Measurements from ENCODE around the gene MYT1. TPM values are rescaled to one million over a fixed set of nuclear protein-coding genes. Genes with fewer than 3 reads are reported as not detected.

MYT1 gene
- total RNA-seq, 1 experiment from 2014 or later: 0.22 TPM

GRCh38 chr20:64242003-64242796 lies 77.9 kb downstream of the MYT1 start:
- POLR2A ChIA-PET (ENCODE audit: unreplicated experiment): no interaction called here
- TF ChIP-seq CTCF (conservative IDR thresholded peaks at IDR 0.05; ENCODE audit: low read depth, low read length) (no peak), EZH2 (IDR thresholded peaks at IDR 0.05; ENCODE audit: low read length, unreplicated experiment) (no peak), EZH2phosphoT487 (IDR thresholded peaks at IDR 0.05; ENCODE audit: borderline replicate concordance, low read length) (no peak)
- intact Hi-C loops (cut with micrococcal nuclease): no loop called here
- Histone ChIP-seq H3K9me3 (ENCODE audit: low read length) (no peaks in the 10 kb centered on the region), H3K4me2 (ENCODE audit: low read length) (no peak overlapping the region), H3K79me2 (ENCODE audit: low read length) (no peaks in the 10 kb centered on the region), H2AFZ (ENCODE audit: low read length) (no peak overlapping the region), H3K4me3 (ENCODE audit: low read length) (no peak overlapping the region), H3K36me3 (ENCODE audit: low read depth, low read length) (no peaks in the 10 kb centered on the region), H3K9me2 (replicated peaks; ENCODE audit: low read length) (no peaks in the 10 kb centered on the region), H3K27me3 (ENCODE audit: low read length) (peaks cover 49% of the 10 kb centered on the region), H3F3A (ENCODE audit: low read length, unreplicated experiment) (no peaks in the 10 kb centered on the region), H3K27ac (ENCODE audit: low read length) (no peak overlapping the region), H3K9ac (ENCODE audit: low read length) (no peak overlapping the region), H4K20me1 (ENCODE audit: low read length) (no peaks in the 10 kb centered on the region), H3K4me1 (ENCODE audit: insufficient read depth, low read length) (no peaks in the 10 kb centered on the region)
- no peak for ATAC-seq
- CTCF ChIA-PET: no interaction called here
- no TSS peak for BruUV-seq (replicated peaks)
- DNase-seq: no peak

DNA sequence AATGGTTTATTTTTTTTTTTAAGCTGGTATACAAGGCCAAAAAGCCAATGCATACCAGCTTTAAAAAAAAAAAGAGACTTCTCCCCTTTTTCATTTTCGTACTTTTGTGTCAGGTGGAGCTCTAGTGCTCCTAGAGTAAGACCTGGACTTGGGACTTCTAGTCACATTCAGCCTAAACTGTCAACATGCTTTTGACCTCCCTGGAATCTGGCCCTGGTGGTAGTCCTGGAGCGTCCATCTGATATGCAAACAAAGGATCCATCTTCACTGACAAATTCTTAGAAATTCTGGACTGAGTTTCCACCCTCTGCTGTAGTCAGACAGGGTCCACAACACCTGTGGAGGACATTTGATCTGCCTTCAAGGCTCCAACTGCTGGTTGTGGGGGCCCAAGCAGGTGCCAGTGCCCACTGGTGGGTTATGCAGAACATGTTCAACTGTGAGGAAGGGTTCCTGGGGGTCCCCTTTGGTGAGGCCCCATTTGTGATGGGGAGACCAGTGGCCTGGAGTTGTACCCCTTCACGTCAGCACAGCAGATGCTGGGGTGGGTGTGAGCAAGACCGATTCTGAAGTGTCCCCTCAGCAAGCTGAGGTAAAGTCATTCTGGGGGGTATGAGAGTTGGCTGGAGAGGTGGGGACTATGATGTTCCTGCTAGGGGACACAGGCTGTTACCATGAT lies 78.7 kb downstream of the MYT1 start:
- no peaks in the 10 kb centered on the region for H4K20me1 ChIP-seq (ENCODE audit: low read length)
- peaks cover 55% of the 10 kb centered on the region for H3K27me3 ChIP-seq (ENCODE audit: low read length)
- no peaks in the 10 kb centered on the region for H3K9me3 ChIP-seq (ENCODE audit: low read length)
- POLR2A ChIA-PET (ENCODE audit: unreplicated experiment): no interaction called here
- TF ChIP-seq CTCF (conservative IDR thresholded peaks at IDR 0.05; ENCODE audit: low read depth, low read length) (no peak), EZH2 (IDR thresholded peaks at IDR 0.05; ENCODE audit: low read length, unreplicated experiment) (no peak), EZH2phosphoT487 (IDR thresholded peaks at IDR 0.05; ENCODE audit: borderline replicate concordance, low read length) (no peak)
- no peak overlapping the region for H3K4me2 ChIP-seq (ENCODE audit: low read length)
- no peaks in the 10 kb centered on the region for H3K36me3 ChIP-seq (ENCODE audit: low read depth, low read length)
- H3K9me2 ChIP-seq (replicated peaks; ENCODE audit: low read length): no peaks in the 10 kb centered on the region
- H3K9ac ChIP-seq (ENCODE audit: low read length): no peak overlapping the region
- intact Hi-C loops (cut with micrococcal nuclease): no loop called here
- no TSS peak for BruUV-seq (replicated peaks)
- DNase-seq (no peak), ATAC-seq (no peak)
- H3F3A ChIP-seq (ENCODE audit: low read length, unreplicated experiment): no peaks in the 10 kb centered on the region
- H3K27ac ChIP-seq (ENCODE audit: low read length): no peak overlapping the region
- H3K4me1 ChIP-seq (ENCODE audit: insufficient read depth, low read length): no peaks in the 10 kb centered on the region
- no peak overlapping the region for H3K4me3 ChIP-seq (ENCODE audit: low read length)
- no peaks in the 10 kb centered on the region for H3K79me2 ChIP-seq (ENCODE audit: low read length)
- CTCF ChIA-PET: no interaction called here
- no peak overlapping the region for H2AFZ ChIP-seq (ENCODE audit: low read length)

- no peak for TF ChIP-seq CTCF (conservative IDR thresholded peaks at IDR 0.05; ENCODE audit: low read depth, low read length)
- TF ChIP-seq EZH2phosphoT487 (IDR thresholded peaks at IDR 0.05; ENCODE audit: borderline replicate concordance, low read length): no peak
- TF ChIP-seq EZH2 (IDR thresholded peaks at IDR 0.05; ENCODE audit: low read length, unreplicated experiment): no peak
- Histone ChIP-seq H3F3A (ENCODE audit: low read length, unreplicated experiment) (no peaks in the 10 kb centered on the region), H3K36me3 (ENCODE audit: low read depth, low read length) (no peaks in the 10 kb centered on the region), H2AFZ (ENCODE audit: low read length) (no peak overlapping the region), H3K9me2 (replicated peaks; ENCODE audit: low read length) (no peaks in the 10 kb centered on the region), H3K79me2 (ENCODE audit: low read length) (no peaks in the 10 kb centered on the region), H3K27me3 (ENCODE audit: low read length) (peaks cover 58% of the 10 kb centered on the region), H4K20me1 (ENCODE audit: low read length) (no peaks in the 10 kb centered on the region), H3K9ac (ENCODE audit: low read length) (no peak overlapping the region), H3K4me2 (ENCODE audit: low read length) (no peak overlapping the region), H3K27ac (ENCODE audit: low read length) (no peak overlapping the region), H3K4me1 (ENCODE audit: insufficient read depth, low read length) (no peaks in the 10 kb centered on the region), H3K9me3 (ENCODE audit: low read length) (no peaks in the 10 kb centered on the region), H3K4me3 (ENCODE audit: low read length) (no peak overlapping the region)
- ChIA-PET POLR2A (ENCODE audit: unreplicated experiment) (no interaction called here), CTCF (no interaction called here)
- DNase-seq: no peak
- BruUV-seq (replicated peaks): no TSS peak
- ATAC-seq: no peak
- intact Hi-C loops (cut with micrococcal nuclease): no loop called here
Measured at GRCh38 chr20:64244281-64244805, 80.1 kb downstream of the MYT1 start.

Measured in PC-3 (cell line).